Measurements from ENCODE around the gene PTGER3.
"Not testable (repeated sequence)": the region's sequence is repeated elsewhere in the genome, so short reads cannot be mapped to it uniquely, and the experiment has no call there.

The PTGER3 gene

GRCh38 chr1:71002709-71003475 is 44.7 kb downstream of the PTGER3 start:
- Mint-ChIP-seq H3K27me3 (peaks cover 5 to 6% of the 10 kb centered on the region in 2 donors), H3K4me3 (no peak overlapping the region), H3K9me3 (no peaks in the 10 kb centered on the region), H3K36me3 (no peaks in the 10 kb centered on the region), H3K27ac (no peak overlapping the region), H3K4me1 (no peaks in the 10 kb centered on the region)
- no peak for DNase-seq
- no peak for ATAC-seq (replicated peaks)

GRCh38 chr1:71001624-71002023 is 46.0 kb downstream of the PTGER3 start:
- ATAC-seq (replicated peaks) (no peak), DNase-seq (no peak)
- Mint-ChIP-seq H3K4me3 (no peak overlapping the region), H3K27me3 (peaks cover 5 to 6% of the 10 kb centered on the region in 2 donors), H3K4me1 (no peaks in the 10 kb centered on the region), H3K27ac (no peak overlapping the region), H3K36me3 (no peaks in the 10 kb centered on the region), H3K9me3 (no peaks in the 10 kb centered on the region)

- H3K27me3 Mint-ChIP-seq: peaks cover 5 to 6% of the 10 kb centered on the region in 2 donors
- ATAC-seq (replicated peaks) (no peak), DNase-seq (no peak)
- H3K4me3 Mint-ChIP-seq: no peak overlapping the region
- H3K4me1 Mint-ChIP-seq: no peaks in the 10 kb centered on the region
- H3K36me3 Mint-ChIP-seq: no peaks in the 10 kb centered on the region
- no peak overlapping the region for H3K27ac Mint-ChIP-seq
- H3K9me3 Mint-ChIP-seq: no peaks in the 10 kb centered on the region
Measured at GRCh38 chr1:70997793-70998192, 49.8 kb downstream of the PTGER3 start.

- no peaks in the 10 kb centered on the region for H3K4me1 Mint-ChIP-seq
- DNase-seq: no peak
- H3K27me3 Mint-ChIP-seq: peaks cover 0 to 5% of the 10 kb centered on the region in 2 donors
- H3K36me3 Mint-ChIP-seq: no peaks in the 10 kb centered on the region
- H3K9me3 Mint-ChIP-seq: no peaks in the 10 kb centered on the region
- H3K27ac Mint-ChIP-seq: no peak overlapping the region
- no peak for ATAC-seq (replicated peaks)
- no peak overlapping the region for H3K4me3 Mint-ChIP-seq
Measured at GRCh38 chr1:70994753-70995268, 52.8 kb downstream of the PTGER3 start.

- peaks cover 0 to 5% of the 10 kb centered on the region in 2 donors for H3K27me3 Mint-ChIP-seq
- no peak for DNase-seq
- H3K4me3 Mint-ChIP-seq: no peak overlapping the region
- no peaks in the 10 kb centered on the region for H3K4me1 Mint-ChIP-seq
- H3K36me3 Mint-ChIP-seq: no peaks in the 10 kb centered on the region
- no peak overlapping the region for H3K27ac Mint-ChIP-seq
- no peaks in the 10 kb centered on the region for H3K9me3 Mint-ChIP-seq
- no peak for ATAC-seq (replicated peaks)
Measured at GRCh38 chr1:70993798-70994197, 53.8 kb downstream of the PTGER3 start.

GRCh38 chr1:70992521-70992920 is 55.1 kb downstream of the PTGER3 start:
- DNase-seq (no peak), ATAC-seq (replicated peaks) (no peak)
- no peak overlapping the region for H3K27ac Mint-ChIP-seq
- no peaks in the 10 kb centered on the region for H3K36me3 Mint-ChIP-seq
- H3K9me3 Mint-ChIP-seq: no peaks in the 10 kb centered on the region
- H3K4me3 Mint-ChIP-seq: no peak overlapping the region
- no peaks in the 10 kb centered on the region for H3K4me1 Mint-ChIP-seq
- no peaks in the 10 kb centered on the region for H3K27me3 Mint-ChIP-seq

- Mint-ChIP-seq H3K4me1 (no peaks in the 10 kb centered on the region), H3K4me3 (no peak overlapping the region), H3K9me3 (peaks cover 0 to 2% of the 10 kb centered on the region in 2 donors), H3K36me3 (no peaks in the 10 kb centered on the region), H3K27ac (no peak overlapping the region), H3K27me3 (no peaks in the 10 kb centered on the region)
- ATAC-seq (replicated peaks) (no peak), DNase-seq (no peak)
Measured at GRCh38 chr1:70990469-70991253, 57.0 kb downstream of the PTGER3 start.

- DNase-seq: no peak
- Mint-ChIP-seq H3K27ac (no peak overlapping the region), H3K4me1 (no peaks in the 10 kb centered on the region), H3K27me3 (peaks cover 3 to 5% of the 10 kb centered on the region in 2 donors), H3K9me3 (peaks cover 0 to 2% of the 10 kb centered on the region in 2 donors), H3K36me3 (no peaks in the 10 kb centered on the region), H3K4me3 (no peak overlapping the region)
- no peak for ATAC-seq (replicated peaks)
Measured at GRCh38 chr1:70987497-70987896, 60.1 kb downstream of the PTGER3 start.

- H3K9me3 Mint-ChIP-seq; DNase-seq; H3K4me3 Mint-ChIP-seq; H3K4me1 Mint-ChIP-seq; H3K36me3 Mint-ChIP-seq; H3K27ac Mint-ChIP-seq; ATAC-seq (replicated peaks): not testable (repeated sequence)
- peaks cover 12 to 15% of the 10 kb centered on the region in 2 donors for H3K27me3 Mint-ChIP-seq
Measured at GRCh38 chr1:70985776-70986225, 61.8 kb downstream of the PTGER3 start.

- H3K36me3 Mint-ChIP-seq; H3K4me1 Mint-ChIP-seq; H3K27ac Mint-ChIP-seq; DNase-seq; ATAC-seq (replicated peaks); H3K4me3 Mint-ChIP-seq; H3K9me3 Mint-ChIP-seq: not testable (repeated sequence)
- H3K27me3 Mint-ChIP-seq: peaks cover 12 to 15% of the 10 kb centered on the region in 2 donors
Measured at GRCh38 chr1:70985278-70985677, 62.3 kb downstream of the PTGER3 start.

GRCh38 chr1:70980361-70980760 is 67.3 kb downstream of the PTGER3 start:
- Mint-ChIP-seq H3K4me3 (no peak overlapping the region), H3K27me3 (peaks cover 16 to 29% of the 10 kb centered on the region in 2 donors), H3K27ac (no peak overlapping the region), H3K9me3 (no peaks in the 10 kb centered on the region), H3K36me3 (no peaks in the 10 kb centered on the region), H3K4me1 (peaks cover 3 to 9% of the 10 kb centered on the region in 2 donors)
- DNase-seq (no peak), ATAC-seq (replicated peaks) (no peak)

GRCh38 chr1:70979881-70980280 is 67.7 kb downstream of the PTGER3 start:
- no peak overlapping the region for H3K27ac Mint-ChIP-seq
- H3K9me3 Mint-ChIP-seq: no peaks in the 10 kb centered on the region
- peaks cover 16 to 29% of the 10 kb centered on the region in 2 donors for H3K27me3 Mint-ChIP-seq
- peak; percentile 77 to 81 for ATAC-seq (replicated peaks)
- H3K36me3 Mint-ChIP-seq: no peaks in the 10 kb centered on the region
- H3K4me3 Mint-ChIP-seq: no peak overlapping the region
- H3K4me1 Mint-ChIP-seq: peaks cover 3 to 9% of the 10 kb centered on the region in 2 donors
- no peak for DNase-seq

GRCh38 chr1:70979313-70979712 is 68.3 kb downstream of the PTGER3 start:
- Mint-ChIP-seq H3K27ac (no peak overlapping the region), H3K27me3 (peaks cover 16 to 29% of the 10 kb centered on the region in 2 donors)
- no peak for ATAC-seq (replicated peaks)

GRCh38 chr1:70978623-70979022 is 69.0 kb downstream of the PTGER3 start:
- no peaks in the 10 kb centered on the region for H3K9me3 Mint-ChIP-seq
- no peak for ATAC-seq (replicated peaks)
- H3K27me3 Mint-ChIP-seq: peaks cover 16 to 29% of the 10 kb centered on the region in 2 donors

More at GRCh38 chr1:70979313-70979712, 68.3 kb downstream of the PTGER3 start:
- H3K9me3 Mint-ChIP-seq: no peaks in the 10 kb centered on the region
- no peak for DNase-seq
- H3K36me3 Mint-ChIP-seq: no peaks in the 10 kb centered on the region
- H3K4me3 Mint-ChIP-seq: no peak overlapping the region
- H3K4me1 Mint-ChIP-seq: peaks cover 3 to 9% of the 10 kb centered on the region in 2 donors

More at GRCh38 chr1:70978623-70979022, 69.0 kb downstream of the PTGER3 start:
- Mint-ChIP-seq H3K4me3 (no peak overlapping the region), H3K27ac (no peak overlapping the region), H3K4me1 (peaks cover 3 to 9% of the 10 kb centered on the region in 2 donors), H3K36me3 (no peaks in the 10 kb centered on the region)
- DNase-seq: no peak
